IPS-11a (cell line): Measurements from ENCODE around the gene NELL1.

Source experiments
- H3K4me3 ChIP-seq: one replicate; pipeline ENCODE4 v1.5.1; 2013; ENCODE audit warnings: low read depth, low read length, control low read depth

Gene NELL1

GRCh38 chr11:21301981-21302380 is 632.6 kb downstream of the NELL1 start:
- no peak overlapping the region for H3K4me3 ChIP-seq

- H3K4me3 ChIP-seq: no peak overlapping the region
Measured at GRCh38 chr11:21306739-21307358, 637.5 kb downstream of the NELL1 start.

GRCh38 chr11:21307874-21308273 is 638.5 kb downstream of the NELL1 start:
- H3K4me3 ChIP-seq: no peak overlapping the region

GRCh38 chr11:21316591-21316990 is 647.2 kb downstream of the NELL1 start:
- H3K4me3 ChIP-seq: no peak overlapping the region

GRCh38 chr11:21321072-21321471 is 651.7 kb downstream of the NELL1 start:
- no peak overlapping the region for H3K4me3 ChIP-seq

- no peak overlapping the region for H3K4me3 ChIP-seq
Measured at GRCh38 chr11:21321530-21321929, 652.1 kb downstream of the NELL1 start.

- no peak overlapping the region for H3K4me3 ChIP-seq
Measured at GRCh38 chr11:21323617-21324016, 654.2 kb downstream of the NELL1 start.

- no peak overlapping the region for H3K4me3 ChIP-seq
Measured at GRCh38 chr11:21343204-21343603, 673.8 kb downstream of the NELL1 start.

- H3K4me3 ChIP-seq: no peak overlapping the region
Measured at GRCh38 chr11:21346361-21346760, 677.0 kb downstream of the NELL1 start.

- no peak overlapping the region for H3K4me3 ChIP-seq
Measured at GRCh38 chr11:21350613-21351012, 681.2 kb downstream of the NELL1 start.

GRCh38 chr11:21353425-21353824 is 684.0 kb downstream of the NELL1 start:
- H3K4me3 ChIP-seq: no peak overlapping the region

- H3K4me3 ChIP-seq: no peak overlapping the region
Measured at GRCh38 chr11:21364866-21365624, 695.7 kb downstream of the NELL1 start.

- no peak overlapping the region for H3K4me3 ChIP-seq
Measured at GRCh38 chr11:21369947-21370346, 700.6 kb downstream of the NELL1 start.

GRCh38 chr11:21371044-21371443 is 701.7 kb downstream of the NELL1 start:
- no peak overlapping the region for H3K4me3 ChIP-seq

- H3K4me3 ChIP-seq: no peak overlapping the region
Measured at GRCh38 chr11:21372672-21373071, 703.3 kb downstream of the NELL1 start.

- no peak overlapping the region for H3K4me3 ChIP-seq
Measured at GRCh38 chr11:21374376-21374775, 705.0 kb downstream of the NELL1 start.

GRCh38 chr11:21385669-21386440 is 716.5 kb downstream of the NELL1 start:
- no peak overlapping the region for H3K4me3 ChIP-seq

- no peak overlapping the region for H3K4me3 ChIP-seq
Measured at GRCh38 chr11:21390430-21390829, 721.0 kb downstream of the NELL1 start.

GRCh38 chr11:21396342-21397008 is 727.1 kb downstream of the NELL1 start:
- no peak overlapping the region for H3K4me3 ChIP-seq

GRCh38 chr11:21398195-21398594 is 728.8 kb downstream of the NELL1 start:
- no peak overlapping the region for H3K4me3 ChIP-seq

GRCh38 chr11:21401496-21401895 is 732.1 kb downstream of the NELL1 start:
- no peak overlapping the region for H3K4me3 ChIP-seq
